IMR-90 (cell line): ENCODE results near the gene DAB1. TPM values are rescaled to one million over a fixed set of nuclear protein-coding genes. Genes with fewer than 3 reads are reported as not detected.

Source experiments
- ATAC-seq: fragments of 200-7000 bp; cut with Tn5 transposase; 2 replicates; pipeline ENCODE4 v1.9.1; 2020; ENCODE audit warnings: low read depth, mild to moderate bottlenecking, moderate library complexity
- BruUV-seq: library from RNA; stranded (reverse); fragments of 400-500 nt; replicated peaks from 2 replicates; lab custom pipeline; 2021; lab: Mats Ljungman, UMichigan
- CTCF ChIA-PET: fragments of 300-600 bp; formaldehyde crosslinking; extraction: SDS; loops from one replicate; lab custom pipeline; 2021; ENCODE audit warnings: antibody characterized with exemption; lab: Yijun Ruan, JAX
- POLR2A ChIA-PET: fragments of 300-600 bp; sonication (Branson Sonifier 250); formaldehyde crosslinking; loops from one replicate; lab custom pipeline; 2022; ENCODE audit warnings: antibody characterized with exemption; ENCODE audit not compliant: unreplicated experiment; lab: Charles Lee
- DNase-seq: peaks from one replicate; pipeline ENCODE4 v3.0.0; 2013
- H2AFZ ChIP-seq: replicated peaks from 2 replicates; pipeline ENCODE3; 2013; ENCODE audit warnings: low read length, mild to moderate bottlenecking; ENCODE audit not compliant: poor library complexity
- H2AK5ac ChIP-seq: 2 replicates; pipeline ENCODE4 v1.6.1; 2013; ENCODE audit warnings: low read depth, low read length, inconsistent platforms
- H2AK9ac ChIP-seq: replicated peaks from 2 replicates; pipeline ENCODE3; 2013; ENCODE audit warnings: mild to moderate bottlenecking, low read depth, low read length, moderate library complexity; ENCODE audit not compliant: poor library complexity
- H2BK120ac ChIP-seq: 2 replicates; pipeline ENCODE4 v1.6.1; 2013; ENCODE audit warnings: low read depth, low read length, inconsistent platforms
- H2BK15ac ChIP-seq: 3 replicates; pipeline ENCODE4 v1.6.1; 2013; ENCODE audit warnings: low read depth, low read length, inconsistent platforms
- H2BK20ac ChIP-seq: 2 replicates; pipeline ENCODE4 v1.6.1; 2013; ENCODE audit warnings: low read depth, mild to moderate bottlenecking, inconsistent platforms, low read length, moderate library complexity
- H2BK5ac ChIP-seq: 2 replicates; pipeline ENCODE4 v1.6.1; 2013; ENCODE audit warnings: mild to moderate bottlenecking, low read depth, low read length, inconsistent platforms; ENCODE audit not compliant: poor library complexity, severe bottlenecking
- H3K14ac ChIP-seq: replicated peaks from 2 replicates; pipeline ENCODE4 v1.6.1; 2013; ENCODE audit warnings: low read depth, low read length, inconsistent platforms
- H3K18ac ChIP-seq: 2 replicates; pipeline ENCODE4 v1.6.1; 2013; ENCODE audit warnings: low read depth, low read length, control low read depth
- H3K23ac ChIP-seq: 2 replicates; pipeline ENCODE4 v1.6.1; 2013; ENCODE audit warnings: low read depth, low read length, inconsistent platforms
- H3K27ac ChIP-seq: 2 replicates; pipeline ENCODE4 v1.5.1; 2013; ENCODE audit warnings: mild to moderate bottlenecking, control low read depth, low read length; ENCODE audit not compliant: insufficient read depth
- H3K27me3 ChIP-seq: 2 replicates; pipeline ENCODE4 v1.6.1; 2013; ENCODE audit warnings: low read length; ENCODE audit not compliant: control insufficient read depth, insufficient read depth
- H3K36me3 ChIP-seq: 2 replicates; pipeline ENCODE4 v1.6.1; 2013; ENCODE audit warnings: low read length, mixed read lengths; ENCODE audit not compliant: control insufficient read depth, insufficient read depth
- H3K4ac ChIP-seq: 2 replicates; pipeline ENCODE4 v1.6.1; 2013; ENCODE audit warnings: low read depth, low read length, inconsistent platforms
- H3K4me1 ChIP-seq: 2 replicates; pipeline ENCODE4 v1.6.1; 2013; ENCODE audit warnings: low read length, mixed read lengths; ENCODE audit not compliant: control insufficient read depth, insufficient read depth
- H3K4me2 ChIP-seq: 2 replicates; pipeline ENCODE4 v1.6.1; 2013; ENCODE audit warnings: low read depth, mild to moderate bottlenecking, control low read depth, low read length, moderate library complexity
- H3K4me3 ChIP-seq: 2 replicates; pipeline ENCODE4 v1.5.1; 2013; ENCODE audit warnings: low read depth, mild to moderate bottlenecking, control low read depth, low read length, moderate library complexity; ENCODE audit not compliant: insufficient read depth
- H3K56ac ChIP-seq: 2 replicates; pipeline ENCODE4 v1.6.1; 2013; ENCODE audit warnings: low read length, inconsistent platforms; ENCODE audit not compliant: insufficient read depth; ENCODE audit errors: extremely low read depth
- H3K79me1 ChIP-seq, 2 experiments: 2 replicates each; pipeline ENCODE4 v1.6.1; 2013; ENCODE audit warnings: low read length in 2 of 2, inconsistent platforms in 1 of 2, low read depth in 1 of 2
- H3K9ac ChIP-seq: 2 replicates; pipeline ENCODE4 v1.6.1; 2013; ENCODE audit warnings: low read depth, low read length, control low read depth
- H3K9me1 ChIP-seq: 2 replicates; pipeline ENCODE4 v1.6.1; 2013; ENCODE audit warnings: low read length, inconsistent platforms; ENCODE audit not compliant: insufficient read depth
- H3K9me3 ChIP-seq: 2 replicates; pipeline ENCODE4 v1.6.1; 2013; ENCODE audit warnings: low read length; ENCODE audit not compliant: control insufficient read depth, insufficient read depth
- H4K20me1 ChIP-seq: 2 replicates; pipeline ENCODE4 v1.6.1; 2013; ENCODE audit warnings: low read length, inconsistent platforms; ENCODE audit not compliant: insufficient read depth
- H4K5ac ChIP-seq: 2 replicates; pipeline ENCODE4 v1.6.1; 2013; ENCODE audit warnings: mild to moderate bottlenecking, low read depth, low read length, control low read depth
- H4K8ac ChIP-seq, 2 experiments: 2 replicates each; pipeline ENCODE4 v1.6.1; 2013; ENCODE audit warnings: low read depth in 2 of 2, low read length in 2 of 2, control low read depth in 1 of 2, inconsistent platforms in 1 of 2
- H4K91ac ChIP-seq: 2 replicates; pipeline ENCODE4 v1.6.1; 2013; ENCODE audit warnings: low read depth, low read length, inconsistent platforms; ENCODE audit not compliant: insufficient read depth
- BHLHE40 ChIP-seq: fragments of 150-350 bp; IDR thresholded peaks from 2 replicates; pipeline ENCODE4 v1.6.1; 2016; ENCODE audit warnings: mild to moderate bottlenecking, low read depth, low read length
- CEBPB ChIP-seq: IDR thresholded peaks from 2 replicates; pipeline ENCODE4 v1.6.1; 2012; ENCODE audit warnings: low read depth, low read length, improper control_type of control experiment
- FOS ChIP-seq: fragments of 150-350 bp; IDR thresholded peaks from 2 replicates; pipeline ENCODE4 v1.6.1; 2016; ENCODE audit warnings: low read depth, low read length
- MAFK ChIP-seq: IDR thresholded peaks from 2 replicates; pipeline ENCODE4 v1.6.1; 2012; ENCODE audit warnings: low read depth, low read length, improper control_type of control experiment
- MAZ ChIP-seq: IDR thresholded peaks from 2 replicates; pipeline ENCODE4 v1.6.1; 2012; ENCODE audit warnings: low read depth, mild to moderate bottlenecking, low read length, improper control_type of control experiment, moderate library complexity, borderline replicate concordance
- NFE2L2 ChIP-seq: fragments of 150-350 bp; IDR thresholded peaks from 2 replicates; pipeline ENCODE4 v1.6.1; 2016; ENCODE audit warnings: low read depth, mild to moderate bottlenecking, low read length
- RAD21 ChIP-seq: IDR thresholded peaks from 2 replicates; pipeline ENCODE4 v1.6.1; 2012; ENCODE audit warnings: low read length, improper control_type of control experiment
- WGBS, 2 experiments: methylation state at CpG; one replicate each; pipeline versions ENCODE4 v1.1.5 to v1.1.7; 2013; ENCODE audit warnings: missing lambda C conversion rate in 2 of 2; ENCODE audit not compliant: insufficient read length in 1 of 2; ENCODE audit errors: extremely low coverage in 2 of 2; 5-methylcytosine and 5-hydroxymethylcytosine counted together
- dilution Hi-C: fragments of 300-500 bp; cut with HindIII; formaldehyde crosslinking; loops from one replicate; pipeline ENCODE4 v1.14.3; 2018; ENCODE audit warnings: low sequenced_read_pairs; ENCODE audit not compliant: unreplicated experiment
- in situ Hi-C: fragments of 300-500 bp; cut with MboI; formaldehyde crosslinking; loops from 3 replicates; pipeline ENCODE4 v1.14.3; 2019; ENCODE audit warnings: low sequenced_read_pairs, inconsistent platforms, mixed read lengths
- intact Hi-C: fragments of 100-400 bp; cut with micrococcal nuclease; formaldehyde crosslinking; loops from 2 replicates; pipeline ENCODE4 v1.10.0; 2022
- polyA plus RNA-seq, 3 experiments: library from polyadenylated mRNA; depleted of rRNA; stranded (reverse); fragments of >200 nt; gene quantifications; 2 replicates each; pipeline ENCODE4 v1.2.3, GENCODE V29; 2012; ENCODE audit warnings: low replicate concordance in 1 of 3
- total RNA-seq: library from RNA; depleted of rRNA; stranded (reverse); fragments of >200 nt; gene quantifications from 2 replicates; pipeline ENCODE4 v1.2.3, GENCODE V29; 2012

Gene DAB1
- total and polyA plus RNA-seq, 2 of the 4 experiments (the other 2 are of a cell fraction), result 0.18 to 0.41 TPM

DNA sequence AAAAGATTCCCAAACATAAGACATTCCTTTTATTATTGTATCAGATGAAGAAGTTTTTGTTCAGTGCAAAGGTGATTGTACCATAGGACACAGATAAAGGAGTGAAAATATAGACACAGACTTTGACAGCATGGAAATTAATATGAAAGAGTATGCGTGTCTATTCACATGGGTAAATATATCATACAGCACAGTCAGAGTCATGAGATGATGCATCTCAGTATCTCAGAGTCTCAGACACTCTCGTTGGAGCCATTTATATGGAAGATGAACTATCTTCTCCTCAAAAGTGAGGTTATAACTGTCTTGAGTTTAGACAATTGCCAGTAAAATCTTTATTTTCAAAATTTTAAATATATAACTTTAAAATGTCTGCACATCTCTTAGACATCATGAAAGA, 299.7 kb downstream of the DAB1 start:
- WGBS, 2 experiments, result no CpG with 5 or more reads among the region's 2 CpGs
- ChIA-PET POLR2A (no interaction called here), CTCF (no interaction called here)
- H2AFZ ChIP-seq, result no peak overlapping the region
- no peak overlapping the region for H2AK9ac ChIP-seq
- H2BK15ac ChIP-seq, result no peak overlapping the region
- no peak overlapping the region for H3K14ac ChIP-seq
- dilution Hi-C loops (no loop called here), intact Hi-C loops (no loop called here), in situ Hi-C loops (no loop called here)
- H3K4me1 ChIP-seq, result no peaks in the 10 kb centered on the region; the same call in 1 of the 2 replicates
- H4K91ac ChIP-seq, result no peak overlapping the region
- H3K79me1 ChIP-seq, result no peaks in the 10 kb centered on the region
- no peak overlapping the region for H2BK5ac ChIP-seq
- H3K4me3 ChIP-seq, result no peak overlapping the region
- no peak overlapping the region for H2BK20ac ChIP-seq
- H3K18ac ChIP-seq, result no peak overlapping the region
- H4K20me1 ChIP-seq, result no peaks in the 10 kb centered on the region
- H3K23ac ChIP-seq, result no peak overlapping the region
- ATAC-seq (no peak), DNase-seq (no peak)
- H2AK5ac ChIP-seq, result no peak overlapping the region
- no peak overlapping the region for H4K8ac ChIP-seq
- no peaks in the 10 kb centered on the region for H3K9me1 ChIP-seq
- H3K9ac ChIP-seq, result no peak overlapping the region
- no peaks in the 10 kb centered on the region for H3K36me3 ChIP-seq
- no peaks in the 10 kb centered on the region for H3K27me3 ChIP-seq
- H3K4ac ChIP-seq, result no peak overlapping the region
- BruUV-seq, result no TSS peak
- H3K56ac ChIP-seq, result no peak overlapping the region; the same call in 1 of the 2 replicates
- no peak overlapping the region for H2BK120ac ChIP-seq
- no peak for TF ChIP-seq FOS
- TF ChIP-seq MAZ, result no peak
- TF ChIP-seq MAFK, result no peak
- TF ChIP-seq BHLHE40, result no peak
- no peak for TF ChIP-seq NFE2L2
- TF ChIP-seq CEBPB, result no peak
- TF ChIP-seq RAD21, result no peak
- H3K4me2 ChIP-seq, result no peak overlapping the region; the same call in 1 of the 2 replicates
- H3K9me3 ChIP-seq, result no peaks in the 10 kb centered on the region
- no peak overlapping the region for H3K27ac ChIP-seq
- H4K5ac ChIP-seq, result no peak overlapping the region
